SU-DHL-6 (cell line): ENCODE results near the gene TNS1.

ENCODE experiments used
- EZH2phosphoT487 ChIP-seq: fragments of 200-600 bp; sonication (generic), shearing (Covaris generic); conservative IDR thresholded peaks from 2 replicates; pipeline ENCODE4 v1.6.1; 2018; ENCODE audit warnings: mild to moderate bottlenecking, antibody characterized with exemption, low read length, moderate library complexity, mixed read lengths
- TF ChIP-seq, protein P1 (sequence below): fragments of 200-600 bp; sonication (generic); IDR thresholded peaks from one replicate; pipeline ENCODE4 v1.5.1; 2017; ENCODE audit warnings: antibody characterized with exemption, mild to moderate bottlenecking, low read length, moderate library complexity; ENCODE audit not compliant: insufficient read depth, poor library complexity, severe bottlenecking

DNA sequence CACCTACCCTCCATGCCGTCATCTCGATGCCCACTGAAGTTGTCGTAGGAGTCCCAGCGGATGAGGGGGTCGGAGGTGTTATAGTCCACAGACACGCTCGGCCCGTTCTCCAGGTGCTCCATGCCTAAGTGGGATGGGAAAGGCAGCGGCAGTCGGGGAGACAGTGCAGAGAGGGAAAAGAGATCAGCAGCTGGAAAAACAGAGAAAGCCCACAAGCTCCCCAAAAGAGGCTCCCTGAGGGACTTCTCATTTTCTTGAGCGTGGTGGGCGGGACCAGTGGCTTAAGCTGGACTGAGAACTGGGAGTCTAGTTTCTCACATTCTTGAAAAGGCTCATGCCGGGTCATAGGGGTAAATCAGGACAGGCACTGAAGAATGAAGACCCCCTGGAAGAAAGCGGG lies 121.9 kb downstream of the TNS1 start:
- TF ChIP-seq, protein P1, sequence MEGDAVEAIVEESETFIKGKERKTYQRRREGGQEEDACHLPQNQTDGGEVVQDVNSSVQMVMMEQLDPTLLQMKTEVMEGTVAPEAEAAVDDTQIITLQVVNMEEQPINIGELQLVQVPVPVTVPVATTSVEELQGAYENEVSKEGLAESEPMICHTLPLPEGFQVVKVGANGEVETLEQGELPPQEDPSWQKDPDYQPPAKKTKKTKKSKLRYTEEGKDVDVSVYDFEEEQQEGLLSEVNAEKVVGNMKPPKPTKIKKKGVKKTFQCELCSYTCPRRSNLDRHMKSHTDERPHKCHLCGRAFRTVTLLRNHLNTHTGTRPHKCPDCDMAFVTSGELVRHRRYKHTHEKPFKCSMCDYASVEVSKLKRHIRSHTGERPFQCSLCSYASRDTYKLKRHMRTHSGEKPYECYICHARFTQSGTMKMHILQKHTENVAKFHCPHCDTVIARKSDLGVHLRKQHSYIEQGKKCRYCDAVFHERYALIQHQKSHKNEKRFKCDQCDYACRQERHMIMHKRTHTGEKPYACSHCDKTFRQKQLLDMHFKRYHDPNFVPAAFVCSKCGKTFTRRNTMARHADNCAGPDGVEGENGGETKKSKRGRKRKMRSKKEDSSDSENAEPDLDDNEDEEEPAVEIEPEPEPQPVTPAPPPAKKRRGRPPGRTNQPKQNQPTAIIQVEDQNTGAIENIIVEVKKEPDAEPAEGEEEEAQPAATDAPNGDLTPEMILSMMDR = no peak
- no peak for TF ChIP-seq EZH2phosphoT487
